SK-N-SH (cell line): ENCODE results near the gene TWF2.

Experiments used
- CHD2 ChIP-seq: fragments of 150-350 bp; IDR thresholded peaks from 2 replicates; pipeline ENCODE4 v1.6.1; 2018; ENCODE audit warnings: low read length; ENCODE audit not compliant: partially characterized antibody
- CTCF ChIP-seq: fragments of 200-600 bp; sonication (generic); IDR thresholded peaks from 2 replicates; pipeline ENCODE4 v1.6.1; 2017; ENCODE audit warnings: antibody characterized with exemption, mild to moderate bottlenecking, moderate library complexity
- ELF1 ChIP-seq: IDR thresholded peaks from 2 replicates; pipeline ENCODE4 v1.4.0; 2012
- EP300 ChIP-seq, 2 experiments: IDR thresholded peaks; 2 replicates each; pipeline versions ENCODE4 v1.4.0 to v1.6.1; 2012; ENCODE audit warnings: borderline replicate concordance in 1 of 2, low read depth in 1 of 2, low read length in 1 of 2
- MAX ChIP-seq: IDR thresholded peaks from 2 replicates; pipeline ENCODE4 v1.4.0; 2012; ENCODE audit warnings: low read depth
- MXI1 ChIP-seq: IDR thresholded peaks from 2 replicates; pipeline ENCODE4 v1.6.1; 2012; ENCODE audit warnings: mild to moderate bottlenecking, low read depth, low read length, improper control_type of control experiment
- REST ChIP-seq: IDR thresholded peaks from 2 replicates; pipeline ENCODE4 v1.6.1; 2012; ENCODE audit warnings: mild to moderate bottlenecking, low read depth, low read length, moderate library complexity
- TCF12 ChIP-seq: IDR thresholded peaks from 2 replicates; pipeline ENCODE4 v1.4.0; 2012
- USF2 ChIP-seq: fragments of 150-350 bp; IDR thresholded peaks from 2 replicates; pipeline ENCODE4 v1.6.1; 2017; ENCODE audit warnings: antibody characterized with exemption, low read length, low read depth, borderline replicate concordance
- YY1 ChIP-seq: IDR thresholded peaks from 2 replicates; pipeline ENCODE4 v1.4.0; 2012; ENCODE audit warnings: low read depth, mild to moderate bottlenecking
- ZBTB33 ChIP-seq: IDR thresholded peaks from 2 replicates; pipeline ENCODE4 v1.4.0; 2012; ENCODE audit warnings: low read depth, borderline replicate concordance

- TF ChIP-seq CTCF, result no peak
- no peak for TF ChIP-seq ZBTB33
- no peak for TF ChIP-seq USF2
- no peak for TF ChIP-seq REST
- no peak for TF ChIP-seq EP300 (IDR thresholded peaks at IDR 0.05; ENCODE audit: borderline replicate concordance in 1 of 2, low read depth in 1 of 2, low read length in 1 of 2)
- no peak for TF ChIP-seq ELF1
- no peak for TF ChIP-seq CHD2
- TF ChIP-seq MXI1, result no peak
- TF ChIP-seq MAX, result no peak
- no peak for TF ChIP-seq TCF12
- TF ChIP-seq YY1, result no peak
These were observed 43.7 kb downstream of the TWF2 start for GRCh38 chr3:52195291-52195597.
